HG03139 (cell line): ENCODE data around the gene TAF3.

Source experiments
- ATAC-seq: cut with Tn5 transposase; IDR thresholded peaks from one replicate; pipeline ENCODE4 v1.9.1; 2021; ENCODE audit not compliant: unreplicated experiment

The TAF3 gene

GRCh38 chr10:8043569-8044306 is 225.4 kb downstream of the TAF3 start:
- ATAC-seq, result no peak

GRCh38 chr10:8044331-8044907 is 226.1 kb downstream of the TAF3 start:
- no peak for ATAC-seq

GRCh38 chr10:8044908-8045725 is 226.8 kb downstream of the TAF3 start:
- ATAC-seq, result no peak

DNA sequence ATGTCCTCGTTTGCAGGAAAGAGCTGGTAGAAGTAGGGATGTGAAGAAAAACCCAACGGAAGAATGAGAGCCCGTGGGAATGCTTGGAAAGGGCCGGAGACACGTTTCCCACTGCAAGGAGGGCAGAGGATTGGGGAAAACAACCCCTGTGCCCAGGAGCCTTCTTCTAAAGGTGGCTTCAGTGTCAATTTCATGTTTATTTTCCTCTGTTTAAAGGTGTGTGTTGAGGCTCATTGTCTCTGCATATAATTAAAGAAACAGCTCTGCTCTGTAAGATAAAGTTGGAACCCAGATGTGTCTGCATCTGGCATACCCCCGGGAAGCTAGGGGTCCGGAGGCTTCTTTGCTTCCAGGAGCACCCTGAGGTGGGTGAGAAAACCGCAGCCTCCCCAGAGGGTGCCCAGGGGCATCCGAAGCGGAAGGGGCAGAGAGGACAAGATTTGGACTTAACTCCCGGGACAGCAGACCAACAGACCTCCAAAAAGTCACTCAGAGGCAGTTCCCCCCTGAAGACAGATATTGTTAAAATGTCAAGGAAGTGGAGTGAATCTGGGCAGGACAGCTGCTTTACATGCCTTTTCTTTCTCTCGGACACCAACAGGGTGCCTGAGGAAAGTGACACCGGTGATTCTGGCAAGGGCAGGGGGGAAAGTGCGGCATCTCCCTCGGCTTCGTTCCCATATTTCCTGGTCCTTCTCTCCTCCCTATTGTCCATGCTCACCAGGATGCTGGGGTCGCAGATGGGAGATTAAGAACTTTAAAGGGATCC is 227.6 kb downstream of the TAF3 start:
- no peak for ATAC-seq

DNA sequence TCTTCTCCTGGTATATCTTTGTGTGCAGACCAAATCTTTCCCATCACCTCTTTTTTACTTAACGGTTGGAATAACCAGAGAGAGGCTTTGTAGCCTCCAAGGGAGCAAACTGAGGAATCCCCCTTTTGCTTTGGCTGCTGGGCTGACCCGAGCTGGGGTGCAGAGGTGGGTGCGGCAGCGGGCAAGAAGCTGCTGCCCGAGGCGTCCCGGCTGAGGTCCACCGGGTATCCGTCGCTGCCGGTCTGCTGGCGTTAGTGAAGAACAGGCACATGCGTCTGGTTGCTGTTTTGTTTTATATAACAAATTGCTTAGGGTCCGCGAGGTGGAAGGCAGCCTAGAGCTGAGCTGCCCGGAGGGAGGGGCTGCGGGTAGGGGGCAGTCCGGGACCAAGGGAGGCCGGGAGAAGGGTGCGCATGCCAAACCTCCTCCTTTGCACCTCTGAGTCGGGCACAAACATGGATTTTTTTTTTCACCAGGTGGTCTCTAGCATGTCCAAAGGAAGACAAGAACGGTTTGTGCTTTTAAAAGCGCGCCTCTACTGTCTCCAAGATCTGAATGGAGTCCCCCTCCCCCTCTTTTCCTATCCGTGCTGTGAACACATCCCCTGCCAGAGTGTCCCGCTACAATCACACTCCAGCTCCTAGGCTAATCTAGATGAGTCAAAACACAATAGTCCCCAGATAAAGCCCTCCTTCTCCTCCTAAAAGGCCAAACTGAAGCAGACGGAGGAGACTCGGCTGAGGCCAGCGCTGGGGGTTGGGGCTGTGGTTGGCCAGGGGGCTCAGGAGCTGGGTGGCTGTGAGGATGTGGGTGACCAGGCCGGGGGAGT is 229.4 kb downstream of the TAF3 start:
- no peak for ATAC-seq

DNA sequence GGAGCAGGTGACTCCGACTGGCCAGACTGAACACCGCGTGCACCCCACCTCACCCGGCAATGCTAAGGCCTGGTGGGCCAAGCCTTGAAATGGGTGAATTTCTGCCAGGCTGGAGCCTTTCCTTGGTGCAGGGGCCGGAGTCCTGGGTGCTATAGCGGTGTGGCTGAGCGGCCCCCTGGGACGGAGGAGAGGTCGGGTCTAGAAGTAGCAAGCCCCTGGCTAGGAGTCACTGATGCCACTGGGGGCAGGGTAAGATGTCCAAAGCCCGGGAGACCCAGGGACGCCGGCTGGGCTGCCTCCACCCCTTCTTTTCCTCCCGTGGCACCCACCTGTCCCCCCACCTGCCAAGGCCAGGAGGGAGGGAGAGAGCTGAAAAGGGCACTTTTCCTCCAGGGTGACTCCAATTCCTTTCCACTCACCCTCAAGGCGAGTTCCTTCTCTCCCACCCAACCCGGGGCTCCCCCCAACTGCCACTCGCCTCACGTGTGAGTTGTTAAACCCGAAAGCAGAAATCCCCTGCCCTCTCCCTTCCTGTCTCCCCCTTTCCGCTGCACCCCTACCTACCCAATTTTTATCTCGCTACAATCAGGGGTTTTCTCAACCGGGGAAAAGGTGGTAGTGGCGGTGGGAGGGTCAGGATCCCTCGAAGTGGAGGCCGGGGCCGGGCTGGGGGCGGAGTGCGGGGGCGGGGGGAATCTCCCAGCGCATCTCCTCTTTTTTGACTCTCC is 230.1 kb downstream of the TAF3 start:
- no peak for ATAC-seq

DNA sequence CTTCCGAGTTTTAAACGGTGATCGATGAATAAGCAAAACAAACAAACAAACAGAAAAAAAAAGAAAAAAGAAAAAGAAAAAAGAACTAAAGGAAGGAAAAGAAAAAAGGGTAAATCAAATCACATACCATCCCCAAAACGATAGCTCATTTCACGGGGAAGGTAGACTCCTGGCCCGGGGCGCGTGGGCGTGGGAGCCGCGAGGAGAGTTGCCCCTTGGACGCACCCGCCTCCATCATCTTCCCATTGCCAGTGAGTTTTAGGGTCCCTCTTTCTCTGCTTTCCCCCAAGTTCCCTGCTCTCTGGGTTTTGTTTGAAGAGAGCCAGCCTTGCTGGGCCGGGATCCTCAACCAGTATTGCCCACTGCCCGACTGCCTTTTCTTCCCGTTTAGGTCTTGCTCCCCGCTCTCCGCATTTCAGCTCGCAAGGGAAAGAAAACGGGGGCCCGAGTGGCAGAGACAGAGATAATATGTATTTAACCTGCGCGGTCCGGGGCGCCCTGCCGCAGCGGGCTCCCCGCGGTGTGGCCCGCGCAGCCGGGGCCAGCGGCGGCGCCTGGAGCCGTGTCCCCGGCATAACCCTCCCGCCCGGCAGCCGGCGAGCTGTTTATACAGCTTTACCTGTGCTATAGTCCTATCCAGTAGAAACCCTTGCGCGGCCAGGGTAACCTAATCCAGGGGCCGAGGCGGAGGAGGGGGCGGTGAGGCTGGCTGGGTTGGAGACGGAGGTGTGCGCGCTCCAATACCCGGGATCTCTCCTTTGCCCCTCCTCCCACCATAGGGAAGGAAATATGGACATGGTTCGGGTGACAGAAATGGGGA is 230.9 kb downstream of the TAF3 start:
- no peak for ATAC-seq

DNA sequence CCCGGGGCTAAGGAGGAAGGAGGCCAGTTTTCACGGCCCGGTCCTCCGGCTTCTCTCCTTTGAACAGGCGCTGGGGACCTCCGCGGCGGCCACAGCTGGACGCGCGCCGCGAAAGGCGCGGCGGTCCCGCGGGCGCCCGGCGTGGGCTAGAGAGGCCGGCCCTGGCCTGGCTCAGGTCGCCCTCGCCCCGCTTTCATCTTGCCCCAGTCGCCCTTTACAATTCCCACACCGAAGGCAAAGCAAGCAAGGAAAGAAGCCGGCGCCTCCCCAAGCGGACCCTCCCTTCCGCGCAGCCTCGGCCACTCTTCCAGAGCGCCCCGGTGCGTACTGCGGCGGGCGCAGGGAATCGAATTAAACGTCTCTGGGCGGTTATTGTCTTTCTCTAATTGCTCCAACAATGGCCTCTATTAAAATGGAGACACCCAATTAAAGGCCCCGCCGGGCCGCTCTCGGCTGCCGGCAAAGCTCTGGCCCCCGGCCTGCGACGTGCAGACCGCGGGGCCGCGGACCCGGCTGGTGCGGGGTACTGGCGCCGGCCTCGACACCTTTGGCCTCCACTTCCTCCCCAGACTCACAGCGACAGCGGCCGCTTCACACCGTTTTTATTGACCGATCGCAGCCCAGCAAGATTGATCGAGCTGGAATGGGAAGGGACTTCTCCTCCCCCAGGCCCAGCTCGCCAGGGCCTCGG is 231.7 kb downstream of the TAF3 start:
- no peak for ATAC-seq

DNA sequence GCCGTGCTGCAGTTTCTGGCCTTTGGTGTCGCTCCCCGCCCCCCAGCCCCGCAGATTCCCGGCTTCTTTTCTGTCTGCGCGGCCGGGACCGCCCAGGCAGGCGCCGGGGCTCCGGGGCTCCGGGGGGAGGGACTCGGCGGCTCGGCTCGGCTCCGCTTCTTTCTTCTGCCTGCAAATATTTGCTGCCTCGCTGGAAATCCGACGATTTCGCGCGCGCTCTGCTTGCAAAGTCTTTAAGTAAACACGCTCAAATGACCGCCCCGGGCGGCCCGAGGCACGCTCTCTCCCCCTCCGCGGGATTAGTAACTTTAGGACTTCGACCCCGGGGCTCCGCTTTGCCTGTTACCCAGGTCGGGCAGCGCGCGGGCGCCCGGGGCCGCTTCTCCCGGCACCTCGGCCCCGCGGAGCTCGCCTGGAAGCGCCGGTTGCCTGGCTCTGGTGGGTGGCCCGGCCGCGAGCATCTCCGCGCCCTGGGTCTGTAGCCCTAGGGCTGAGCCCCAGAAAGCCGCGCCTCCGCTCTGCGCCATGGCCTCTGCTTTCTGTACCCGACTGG is 232.3 kb downstream of the TAF3 start:
- no peak for ATAC-seq

DNA sequence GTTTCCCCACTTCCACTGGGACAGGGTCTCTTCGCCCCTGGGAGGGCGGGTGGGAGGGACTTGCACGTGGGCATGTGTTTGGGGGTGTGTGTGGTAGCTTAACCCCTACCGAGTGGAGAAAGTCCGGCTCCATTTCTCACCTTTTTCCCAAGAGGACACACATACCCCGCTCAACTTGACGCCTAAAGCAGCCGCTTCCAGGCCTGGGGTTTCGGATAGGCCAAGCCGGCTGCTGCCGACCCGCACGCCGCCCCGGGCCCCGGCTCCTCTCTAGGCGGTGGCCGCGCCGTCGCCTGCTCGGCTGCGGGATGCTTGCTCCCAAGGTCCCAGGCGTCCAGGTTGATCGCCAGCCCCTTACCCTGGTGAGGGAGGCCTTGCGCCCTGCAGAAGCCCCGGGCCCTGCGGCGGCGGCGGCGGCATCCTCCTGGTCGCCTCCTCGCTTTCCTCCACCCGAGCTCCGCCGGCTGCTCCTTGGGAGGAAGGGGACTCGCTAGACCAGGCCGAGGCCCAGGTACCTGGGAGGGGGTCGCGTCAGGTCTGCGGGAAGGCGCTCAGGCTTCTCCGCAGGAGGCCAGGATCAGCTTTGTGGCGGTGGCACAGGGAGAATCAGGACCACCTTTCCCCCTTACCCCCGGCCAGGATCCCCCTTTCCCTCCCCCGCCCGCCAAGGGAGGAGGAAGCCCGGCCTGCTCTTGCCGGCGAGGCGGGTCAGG is 233.0 kb downstream of the TAF3 start:
- no peak for ATAC-seq

DNA sequence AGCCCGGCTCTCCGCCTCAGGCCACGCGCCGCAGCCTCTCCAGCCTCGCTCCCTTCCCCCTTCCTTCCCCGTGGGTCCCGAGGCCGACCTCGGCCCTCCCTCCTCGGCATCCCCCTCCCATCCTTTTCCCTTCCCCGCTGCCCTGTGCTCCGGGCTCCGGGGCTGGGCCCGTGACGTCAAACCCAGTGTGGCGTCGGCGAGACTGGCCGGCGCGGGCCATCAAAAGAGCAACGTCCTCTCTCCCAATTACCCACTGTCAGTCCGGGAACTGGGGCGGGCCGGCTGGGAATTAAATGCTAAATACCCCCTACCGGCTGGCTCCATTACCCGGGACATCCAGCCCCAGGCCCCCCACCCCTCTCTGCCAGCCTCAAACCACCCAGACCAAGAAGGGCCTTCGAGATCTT is 233.5 kb downstream of the TAF3 start:
- ATAC-seq, result no peak

DNA sequence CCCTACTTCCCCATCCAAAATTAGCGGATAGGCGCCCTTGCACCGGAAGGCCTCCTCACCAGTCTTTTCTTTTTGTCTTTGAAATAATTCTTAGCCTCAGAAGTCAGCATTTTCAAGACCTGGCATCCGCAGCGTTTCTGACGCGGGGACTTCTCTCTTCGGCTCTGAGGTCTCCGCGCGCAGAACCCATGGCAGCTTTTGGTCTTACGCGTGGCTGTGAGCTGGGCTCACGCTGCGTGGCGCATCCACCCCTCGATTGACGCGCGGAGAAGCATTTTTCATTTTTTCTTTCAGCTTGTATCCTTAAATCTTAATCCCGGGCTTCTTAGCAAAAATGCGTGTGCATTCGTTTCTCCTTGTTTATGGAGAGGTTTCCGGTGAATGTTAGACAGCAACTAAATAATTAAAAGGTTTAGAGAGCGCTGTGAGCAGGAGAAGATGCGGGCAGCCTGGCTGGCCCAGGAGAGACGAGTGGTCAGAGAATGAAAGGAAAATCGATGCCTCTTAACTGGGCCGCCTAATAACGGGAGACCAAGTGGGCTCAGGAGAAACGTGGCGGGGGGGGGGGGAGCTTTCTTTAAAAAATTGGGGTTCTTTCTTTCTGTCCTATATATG is 234.1 kb downstream of the TAF3 start:
- ATAC-seq, result no peak

DNA sequence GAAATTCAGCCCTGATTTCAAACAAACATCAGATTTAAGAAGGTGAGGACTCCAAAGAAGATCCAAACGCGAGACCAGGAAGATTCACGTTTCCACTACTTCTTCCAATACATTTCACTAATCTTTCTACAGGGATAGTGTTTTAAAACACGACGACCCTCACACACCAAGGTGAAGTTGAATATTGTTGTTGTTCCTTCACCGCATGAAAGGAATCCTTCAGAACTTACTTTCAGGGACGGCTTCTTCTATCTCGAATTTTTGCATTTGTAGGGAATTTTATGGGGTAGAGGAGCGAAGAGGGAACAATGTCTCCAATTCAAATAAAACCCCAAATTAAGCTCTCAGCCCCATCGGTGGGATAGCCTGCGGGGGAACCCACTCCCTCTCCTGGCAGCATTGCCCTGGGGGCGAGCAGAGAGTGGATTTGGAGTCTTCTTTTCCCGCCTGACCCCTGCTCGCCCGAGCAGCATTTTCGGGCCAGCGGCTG is 234.7 kb downstream of the TAF3 start:
- no peak for ATAC-seq

DNA sequence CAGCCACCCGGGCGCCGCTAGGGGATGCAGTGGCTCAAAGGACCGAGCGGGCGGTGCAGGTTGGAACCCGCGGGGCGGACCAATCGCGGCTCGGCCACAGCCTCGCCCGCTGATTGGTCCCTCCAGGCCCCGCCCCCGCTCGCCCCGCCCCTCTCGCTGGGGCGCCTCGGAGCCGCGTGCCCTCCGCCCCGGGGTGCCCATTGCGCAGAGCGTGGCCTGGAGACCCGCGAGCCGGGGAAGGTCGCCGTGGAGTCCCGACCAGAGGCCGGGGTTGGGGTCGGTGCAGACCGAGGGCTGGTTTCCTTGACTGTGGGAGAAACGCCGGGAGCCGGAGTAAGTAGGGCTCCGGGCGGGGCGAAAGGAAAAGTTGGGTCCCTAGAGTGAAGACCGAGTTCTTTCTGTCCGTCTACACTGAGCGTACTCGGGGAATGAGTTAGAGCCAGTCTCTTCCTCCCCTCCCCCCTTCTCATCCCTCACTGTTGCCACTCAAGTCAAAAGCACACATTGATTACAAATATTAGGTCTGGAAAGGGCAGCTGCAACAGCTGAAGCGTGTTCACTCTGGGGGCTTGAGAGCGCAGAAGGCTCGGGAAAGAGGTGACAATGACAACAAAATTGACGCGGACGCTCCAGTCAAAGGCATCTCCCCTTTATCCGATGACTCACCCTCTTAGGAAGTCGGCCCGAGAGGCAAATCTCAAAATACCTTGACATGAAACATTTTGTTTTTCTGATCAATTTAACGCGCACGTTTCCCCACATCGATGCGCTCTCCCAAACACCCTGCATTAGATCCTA is 235.3 kb downstream of the TAF3 start:
- peak; percentile 66 for ATAC-seq

GRCh38 chr10:8054244-8054493 is 235.9 kb downstream of the TAF3 start:
- peak; percentile 1 for ATAC-seq
